SK-N-SH (cell line): ENCODE data around the gene TMEM205. TPM values are rescaled to one million over a fixed set of nuclear protein-coding genes. Genes with fewer than 3 reads are reported as not detected.

ENCODE experiments used
- CTCF ChIA-PET: fragments of 300-600, 350-600 bp; formaldehyde crosslinking; extraction: SDS; loops from one replicate; lab custom pipeline; 2021; lab: Yijun Ruan, JAX
- POLR2A ChIA-PET: fragments of 350-600 bp; sonication (Branson Sonifier 250); formaldehyde crosslinking; extraction: SDS; loops from one replicate; lab custom pipeline; 2020; ENCODE audit warnings: antibody characterized with exemption, inconsistent platforms; lab: Yijun Ruan, JAX
- DNase-seq: peaks from one replicate; pipeline ENCODE4 v3.0.0; 2012
- H2AFZ ChIP-seq: fragments of 200-600 bp; sonication (generic); 2 replicates; pipeline ENCODE4 v1.8.1; 2016; ENCODE audit warnings: antibody characterized with exemption, mild to moderate bottlenecking, low read depth
- H3F3A ChIP-seq: fragments of 200-600 bp; sonication (generic); replicated peaks from 2 replicates; pipeline ENCODE3; 2016; ENCODE audit warnings: antibody characterized with exemption, mild to moderate bottlenecking; ENCODE audit not compliant: insufficient read depth
- H3K27ac ChIP-seq, 2 experiments: fragments of 200-500 bp in 1 of 2; fragments of 200-600 bp in 1 of 2; sonication (Bioruptor generic) in 1 of 2; sonication (generic), shearing (Covaris generic) in 1 of 2; 2 replicates each; pipeline versions ENCODE4 v1.5.1 to v1.6.1; 2014 to 2016; ENCODE audit warnings: low read depth in 2 of 2, inconsistent platforms in 1 of 2, low read length in 1 of 2, mild to moderate bottlenecking in 1 of 2, mixed read lengths in 1 of 2
- H3K27me3 ChIP-seq: fragments of 200-600 bp; sonication (generic), shearing (Covaris generic); 2 replicates; pipeline ENCODE4 v1.6.1; 2016; ENCODE audit warnings: mixed run types; ENCODE audit not compliant: insufficient read depth
- H3K36me3 ChIP-seq, 2 experiments: fragments of 200-500 bp in 1 of 2; fragments of 200-600 bp in 1 of 2; sonication (Bioruptor generic) in 1 of 2; sonication (generic) in 1 of 2; replicated peaks in 1 of 2; 2 replicates each; pipeline versions ENCODE3 to v1.5.1; 2014 to 2016; ENCODE audit warnings: low read length in 1 of 2, mild to moderate bottlenecking in 1 of 2; ENCODE audit not compliant: insufficient read depth in 2 of 2, control insufficient read depth in 1 of 2
- H3K4me1 ChIP-seq, 2 experiments: fragments of 200-500 bp in 1 of 2; fragments of 200-600 bp in 1 of 2; sonication (Bioruptor generic) in 1 of 2; sonication (generic), shearing (Covaris generic) in 1 of 2; 2 replicates each; pipeline versions ENCODE4 v1.5.1 to v1.6.1; 2014 to 2016; ENCODE audit warnings: low read depth in 1 of 2, low read length in 1 of 2, mixed run types in 1 of 2; ENCODE audit not compliant: insufficient read depth in 2 of 2, control insufficient read depth in 1 of 2
- H3K4me2 ChIP-seq: fragments of 200-600 bp; sonication (generic), shearing (Covaris generic); 2 replicates; pipeline ENCODE4 v1.6.1; 2017; ENCODE audit warnings: mixed run types
- H3K4me3 ChIP-seq, 2 experiments: fragments of 200-500 bp in 1 of 2; fragments of 200-600 bp in 1 of 2; sonication (Bioruptor generic) in 1 of 2; sonication (generic), shearing (Covaris generic) in 1 of 2; 2 replicates each; pipeline versions ENCODE4 v1.5.1 to v1.8.1; 2014 to 2016; ENCODE audit warnings: low read depth in 2 of 2, inconsistent platforms in 1 of 2, low read length in 1 of 2, mild to moderate bottlenecking in 1 of 2, mixed read lengths in 1 of 2, moderate library complexity in 1 of 2
- H3K79me2 ChIP-seq: fragments of 200-600 bp; sonication (generic); 2 replicates; pipeline ENCODE4 v1.8.1; 2017; ENCODE audit warnings: mild to moderate bottlenecking; ENCODE audit not compliant: insufficient read depth
- H3K9ac ChIP-seq: fragments of 200-600 bp; sonication (generic); 2 replicates; pipeline ENCODE4 v1.6.1; 2017; ENCODE audit warnings: mixed run types
- H3K9me2 ChIP-seq: fragments of 200-600 bp; sonication (generic); 2 replicates; pipeline ENCODE4 v1.6.1; 2017; ENCODE audit warnings: mixed run types
- H3K9me3 ChIP-seq: fragments of 200-600 bp; sonication (generic); 2 replicates; pipeline ENCODE4 v1.6.1; 2017; ENCODE audit warnings: mixed run types, mild to moderate bottlenecking, moderate library complexity
- H4K20me1 ChIP-seq: fragments of 200-600 bp; sonication (generic); 2 replicates; pipeline ENCODE4 v1.6.1; 2017; ENCODE audit warnings: mild to moderate bottlenecking, mixed run types; ENCODE audit not compliant: insufficient read depth
- ELF1 ChIP-seq: IDR thresholded peaks from 2 replicates; pipeline ENCODE4 v1.4.0; 2012
- EP300 ChIP-seq, 2 experiments: IDR thresholded peaks; 2 replicates each; pipeline versions ENCODE4 v1.4.0 to v1.6.1; 2012; ENCODE audit warnings: borderline replicate concordance in 1 of 2, low read depth in 1 of 2, low read length in 1 of 2
- EZH2phosphoT487 ChIP-seq: fragments of 200-600 bp; sonication (generic); IDR thresholded peaks from 2 replicates; pipeline ENCODE4 v1.6.1; 2017; ENCODE audit warnings: low read depth, mixed run types, mild to moderate bottlenecking, antibody characterized with exemption, moderate library complexity, borderline replicate concordance
- FOSL2 ChIP-seq: IDR thresholded peaks from 2 replicates; pipeline ENCODE4 v1.4.0; 2012; ENCODE audit warnings: low read depth, mild to moderate bottlenecking, moderate library complexity, borderline replicate concordance
- FOXJ3 ChIP-seq: sonication (generic); formaldehyde crosslinking; IDR thresholded peaks from 2 replicates; pipeline ENCODE4 v1.5.1; 2020; ENCODE audit warnings: mild to moderate bottlenecking, missing genetic modification reagents
- GABPA ChIP-seq: IDR thresholded peaks from 2 replicates; pipeline ENCODE4 v1.4.0; 2012; ENCODE audit warnings: low read depth, mild to moderate bottlenecking
- GATA2 ChIP-seq: sonication (generic); formaldehyde crosslinking; IDR thresholded peaks from 2 replicates; pipeline ENCODE4 v1.5.0; 2020; ENCODE audit warnings: mild to moderate bottlenecking, missing genetic modification reagents
- JUND ChIP-seq: IDR thresholded peaks from 2 replicates; pipeline ENCODE4 v1.4.0; 2012
- MEF2A ChIP-seq: IDR thresholded peaks from 2 replicates; pipeline ENCODE4 v1.4.0; 2012; ENCODE audit warnings: low read depth, borderline replicate concordance
- MXI1 ChIP-seq: IDR thresholded peaks from 2 replicates; pipeline ENCODE4 v1.6.1; 2012; ENCODE audit warnings: mild to moderate bottlenecking, low read depth, low read length, improper control_type of control experiment
- NFIC ChIP-seq: IDR thresholded peaks from 2 replicates; pipeline ENCODE4 v1.4.0; 2012; ENCODE audit warnings: borderline replicate concordance
- RAD21 ChIP-seq: IDR thresholded peaks from 2 replicates; pipeline ENCODE4 v1.6.1; 2012; ENCODE audit warnings: mild to moderate bottlenecking, low read length
- RCOR1 ChIP-seq: fragments of 150-350 bp; IDR thresholded peaks from 2 replicates; pipeline ENCODE4 v1.6.1; 2017; ENCODE audit warnings: antibody characterized with exemption, low read length
- SIN3A ChIP-seq: IDR thresholded peaks from 2 replicates; pipeline ENCODE4 v1.6.1; 2012; ENCODE audit warnings: low read depth, mild to moderate bottlenecking, low read length, moderate library complexity, borderline replicate concordance
- TCF12 ChIP-seq: IDR thresholded peaks from 2 replicates; pipeline ENCODE4 v1.4.0; 2012
- TEAD4 ChIP-seq: IDR thresholded peaks from 2 replicates; pipeline ENCODE4 v1.4.0; 2012; ENCODE audit warnings: mild to moderate bottlenecking, borderline replicate concordance; ENCODE audit not compliant: insufficient read depth
- USF2 ChIP-seq: fragments of 150-350 bp; IDR thresholded peaks from 2 replicates; pipeline ENCODE4 v1.6.1; 2017; ENCODE audit warnings: antibody characterized with exemption, low read length, low read depth, borderline replicate concordance
- ZBTB33 ChIP-seq: IDR thresholded peaks from 2 replicates; pipeline ENCODE4 v1.4.0; 2012; ENCODE audit warnings: low read depth, borderline replicate concordance
- WGBS: methylation state at CpG from one replicate; pipeline ENCODE4 v1.1.6; 2017; ENCODE audit warnings: low lambda C conversion rate; 5-methylcytosine and 5-hydroxymethylcytosine counted together
- polyA plus RNA-seq, 3 experiments: library from polyadenylated mRNA; depleted of rRNA; stranded (reverse); fragments of >200 nt; gene quantifications; 2 replicates each; pipeline ENCODE4 v1.2.3, GENCODE V29; 2012
- TF ChIP-seq, protein P1 (sequence below): IDR thresholded peaks from 2 replicates; pipeline ENCODE4; 2012
- TF ChIP-seq, protein P2 (sequence below): IDR thresholded peaks from 2 replicates; pipeline ENCODE4 v1.4.0; 2012; ENCODE audit warnings: low read depth
- TF ChIP-seq, protein P3 (sequence below): IDR thresholded peaks from 2 replicates; pipeline ENCODE4 v1.4.0; 2012; ENCODE audit warnings: low read depth, borderline replicate concordance

Gene TMEM205
- polyA plus RNA-seq, 1 of the 3 experiments (the other 2 are of a cell fraction) = 219 TPM

DNA sequence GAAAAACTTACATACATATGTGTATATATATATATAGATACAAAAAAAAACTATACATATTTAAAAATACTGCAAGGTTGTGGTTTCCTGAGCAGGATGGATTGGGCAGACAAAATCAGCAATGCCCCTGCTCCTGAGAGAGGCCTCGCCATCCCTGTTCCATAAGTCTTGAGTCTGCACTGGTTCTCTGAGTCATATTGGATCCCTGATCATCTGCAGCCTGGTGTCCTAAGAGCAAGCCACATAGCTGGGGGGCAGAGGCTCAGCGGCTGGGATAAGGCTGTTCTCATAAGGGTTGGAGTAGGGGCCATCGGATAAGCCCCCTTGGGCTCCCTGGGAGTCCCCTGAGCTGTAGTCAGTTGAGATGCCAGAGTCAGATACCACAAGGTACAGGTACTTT lies 31.7 kb upstream of the TMEM205 start:
- H3K9me2 ChIP-seq = no peaks in the 10 kb centered on the region
- peaks cover 16 to 36% of the 10 kb centered on the region in 2 experiments for H3K4me1 ChIP-seq
- H3K4me3 ChIP-seq = no peak overlapping the region; a peak in 1 of 4 replicates
- no peaks in the 10 kb centered on the region for H4K20me1 ChIP-seq
- H3K4me2 ChIP-seq = peak overlapping the region; percentile 66
- H2AFZ ChIP-seq = no peak overlapping the region
- 0 out of 2 replicates have a peak overlapping the region, but pooled peaks have one; percentile 23 for H3K9ac ChIP-seq
- H3K27ac ChIP-seq = peak overlapping the region; percentile 58 to 88; a peak in 3 of 4 replicates
- no peak for DNase-seq
- no peaks in the 10 kb centered on the region for H3K27me3 ChIP-seq
- ChIA-PET POLR2A (interaction anchor here (0.8 to 1.2 kb wide), 3 partner anchors 84 to 151 kb away, joined by 3 to 4 read pairs (median 3); partner anchors contain the start of gene ECSIT), CTCF (interaction anchor here (0.7 to 5.9 kb wide), 15 partner anchors 9 to 105 kb away, joined by 3 to 66 read pairs (median 5); partner anchors contain the start of genes CCDC159, ELAVL3, ODAD3 and PRKCSH)
- H3K9me3 ChIP-seq = no peaks in the 10 kb centered on the region
- TF ChIP-seq NFIC (no peak), SIN3A (no peak), FOXJ3 (no peak)
- TF ChIP-seq, protein P1, sequence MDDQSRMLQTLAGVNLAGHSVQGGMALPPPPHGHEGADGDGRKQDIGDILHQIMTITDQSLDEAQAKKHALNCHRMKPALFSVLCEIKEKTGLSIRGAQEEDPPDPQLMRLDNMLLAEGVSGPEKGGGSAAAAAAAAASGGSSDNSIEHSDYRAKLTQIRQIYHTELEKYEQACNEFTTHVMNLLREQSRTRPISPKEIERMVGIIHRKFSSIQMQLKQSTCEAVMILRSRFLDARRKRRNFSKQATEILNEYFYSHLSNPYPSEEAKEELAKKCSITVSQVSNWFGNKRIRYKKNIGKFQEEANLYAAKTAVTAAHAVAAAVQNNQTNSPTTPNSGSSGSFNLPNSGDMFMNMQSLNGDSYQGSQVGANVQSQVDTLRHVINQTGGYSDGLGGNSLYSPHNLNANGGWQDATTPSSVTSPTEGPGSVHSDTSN = no peak
- TF ChIP-seq, protein P2, sequence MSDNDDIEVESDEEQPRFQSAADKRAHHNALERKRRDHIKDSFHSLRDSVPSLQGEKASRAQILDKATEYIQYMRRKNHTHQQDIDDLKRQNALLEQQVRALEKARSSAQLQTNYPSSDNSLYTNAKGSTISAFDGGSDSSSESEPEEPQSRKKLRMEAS = no peak
- WGBS = 53% methylated on average over 1 of the region's 3 CpGs
- peaks cover 33% of the 10 kb centered on the region for H3F3A ChIP-seq
- peaks cover 23% of the 10 kb centered on the region for H3K79me2 ChIP-seq
- H3K36me3 ChIP-seq = no peaks in the 10 kb centered on the region

DNA sequence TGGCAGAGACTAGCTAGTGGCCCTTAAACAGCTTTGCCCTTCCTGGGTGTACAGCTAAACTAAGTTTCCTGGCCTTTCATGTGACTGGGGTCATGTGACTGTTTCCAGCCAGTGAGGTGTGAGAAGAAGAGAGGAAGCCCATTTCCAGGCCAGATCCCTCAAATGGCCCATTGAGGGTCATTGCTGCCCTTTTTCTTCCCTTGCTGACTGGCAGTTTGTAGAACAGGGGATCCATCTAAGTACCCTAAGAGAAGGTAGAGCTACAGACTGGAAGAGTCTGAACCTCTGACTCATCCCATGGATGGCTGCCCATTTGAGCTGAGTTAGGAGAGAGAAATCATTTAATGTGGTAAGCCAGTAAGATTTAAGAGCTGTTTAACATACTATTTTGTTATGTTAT lies 31.2 kb upstream of the TMEM205 start:
- CTCF ChIA-PET = interaction anchor here (0.6 to 5.9 kb wide), 13 partner anchors 9 to 105 kb away, joined by 3 to 66 read pairs (median 7); partner anchors contain the start of genes CCDC159, ELAVL3, ODAD3 and PRKCSH
- Histone ChIP-seq H3K79me2 (peaks cover 23% of the 10 kb centered on the region), H2AFZ (peak overlapping the region; percentile 64), H4K20me1 (no peaks in the 10 kb centered on the region), H3K27me3 (no peaks in the 10 kb centered on the region), H3K9me3 (no peaks in the 10 kb centered on the region), H3K9ac (no peak overlapping the region), H3K4me1 (peaks cover 16 to 36% of the 10 kb centered on the region in 2 experiments), H3K36me3 (no peaks in the 10 kb centered on the region), H3K4me2 (peak overlapping the region; percentile 9), H3K27ac (peak overlapping the region; percentile 58 to 88), H3K9me2 (no peaks in the 10 kb centered on the region), H3K4me3 (no peak overlapping the region), H3F3A (peaks cover 33% of the 10 kb centered on the region)
- POLR2A ChIA-PET = interaction anchor here (0.6 to 1.2 kb wide), 4 partner anchors 83 to 752 kb away, joined by 3 to 4 read pairs (median 3); partner anchors contain the start of genes ECSIT and SLC44A2
- DNase-seq = no peak
- TF ChIP-seq USF2 (peak; percentile 63), ZBTB33 (no peak), MEF2A (no peak), TEAD4 (no peak), RCOR1 (no peak), GATA2 (CRISPR knock-in tag) (no peak), ELF1 (peak; percentile 26; the same call in 1 of the 2 replicates), NFIC (peak; percentile 75), EP300 (IDR thresholded peaks at IDR 0.05; ENCODE audit: borderline replicate concordance in 1 of 2, low read depth in 1 of 2, low read length in 1 of 2) (no peak), TCF12 (no peak), MXI1 (no peak), GABPA (no peak), JUND (0 out of 2 replicates have a peak, but pooled peaks have one; percentile 66), RAD21 (no peak), EZH2phosphoT487 (no peak), FOSL2 (peak; percentile 72), FOXJ3 (no peak)
- TF ChIP-seq, protein P1 = peak; percentile 45
- TF ChIP-seq, protein P3, sequence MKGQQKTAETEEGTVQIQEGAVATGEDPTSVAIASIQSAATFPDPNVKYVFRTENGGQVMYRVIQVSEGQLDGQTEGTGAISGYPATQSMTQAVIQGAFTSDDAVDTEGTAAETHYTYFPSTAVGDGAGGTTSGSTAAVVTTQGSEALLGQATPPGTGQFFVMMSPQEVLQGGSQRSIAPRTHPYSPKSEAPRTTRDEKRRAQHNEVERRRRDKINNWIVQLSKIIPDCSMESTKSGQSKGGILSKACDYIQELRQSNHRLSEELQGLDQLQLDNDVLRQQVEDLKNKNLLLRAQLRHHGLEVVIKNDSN = peak; percentile 90
